Measurements from ENCODE around the gene MAEA. TPM values are rescaled to one million over a fixed set of nuclear protein-coding genes. Genes with fewer than 3 reads are reported as not detected.

MAEA gene
- total RNA-seq, 1 experiment from 2014 or later = 81.1 TPM

DNA sequence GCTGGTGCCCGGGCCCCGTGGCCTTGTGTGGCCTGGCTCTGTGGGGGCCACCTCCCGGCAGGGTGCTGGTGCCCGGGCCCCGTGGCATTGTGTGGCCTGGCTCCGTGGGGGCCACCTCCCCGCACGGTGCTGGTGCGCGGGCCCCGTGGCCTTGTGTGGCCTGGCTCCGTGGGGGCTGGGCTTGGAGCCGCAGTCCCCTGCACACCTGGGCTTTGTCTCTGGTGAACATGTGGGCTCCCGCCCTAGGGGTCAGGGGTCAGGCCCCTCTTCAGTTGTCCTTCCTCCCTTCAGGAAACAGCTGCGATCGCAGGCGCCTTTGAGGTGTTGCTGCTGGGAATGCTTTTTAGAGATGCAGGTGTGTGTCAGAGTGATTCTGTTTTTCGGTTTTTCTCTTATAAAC, 74.5 kb downstream of the MAEA start:
- no peak overlapping the region for H3K4me3 Mint-ChIP-seq (ENCODE audit: unreplicated experiment)
- no peaks in the 10 kb centered on the region for H3K27me3 ChIP-seq (replicated peaks; ENCODE audit: control insufficient read depth, insufficient read depth, low read length)
- peaks cover 33% of the 10 kb centered on the region for H3K36me3 Mint-ChIP-seq (ENCODE audit: insufficient read depth, unreplicated experiment)
- no peaks in the 10 kb centered on the region for H3K36me3 ChIP-seq (ENCODE audit: control insufficient read depth, insufficient read depth, low read length)
- ChIA-PET CTCF (interaction anchor here (1.3 kb wide), 1 partner anchor 8 kb away, joined by 6 read pairs; no protein-coding TSS in a partner anchor), POLR2A (no interaction called here)
- H3K27ac Mint-ChIP-seq (ENCODE audit: unreplicated experiment) = no peak overlapping the region
- H3K27me3 Mint-ChIP-seq (ENCODE audit: insufficient read depth, unreplicated experiment) = no peaks in the 10 kb centered on the region
- no peaks in the 10 kb centered on the region for H3K9me3 Mint-ChIP-seq (ENCODE audit: unreplicated experiment)
- no peaks in the 10 kb centered on the region for H3K4me1 ChIP-seq
- intact Hi-C loops (cut with micrococcal nuclease; ENCODE audit: unreplicated experiment) = no loop called here
- H3K4me1 Mint-ChIP-seq (ENCODE audit: low read depth, unreplicated experiment) = no peaks in the 10 kb centered on the region
- H3K9me3 ChIP-seq = no peaks in the 10 kb centered on the region
- no TSS peak for BruUV-seq (replicated peaks)
- DNase-seq = no peak
- TF ChIP-seq, protein P1, sequence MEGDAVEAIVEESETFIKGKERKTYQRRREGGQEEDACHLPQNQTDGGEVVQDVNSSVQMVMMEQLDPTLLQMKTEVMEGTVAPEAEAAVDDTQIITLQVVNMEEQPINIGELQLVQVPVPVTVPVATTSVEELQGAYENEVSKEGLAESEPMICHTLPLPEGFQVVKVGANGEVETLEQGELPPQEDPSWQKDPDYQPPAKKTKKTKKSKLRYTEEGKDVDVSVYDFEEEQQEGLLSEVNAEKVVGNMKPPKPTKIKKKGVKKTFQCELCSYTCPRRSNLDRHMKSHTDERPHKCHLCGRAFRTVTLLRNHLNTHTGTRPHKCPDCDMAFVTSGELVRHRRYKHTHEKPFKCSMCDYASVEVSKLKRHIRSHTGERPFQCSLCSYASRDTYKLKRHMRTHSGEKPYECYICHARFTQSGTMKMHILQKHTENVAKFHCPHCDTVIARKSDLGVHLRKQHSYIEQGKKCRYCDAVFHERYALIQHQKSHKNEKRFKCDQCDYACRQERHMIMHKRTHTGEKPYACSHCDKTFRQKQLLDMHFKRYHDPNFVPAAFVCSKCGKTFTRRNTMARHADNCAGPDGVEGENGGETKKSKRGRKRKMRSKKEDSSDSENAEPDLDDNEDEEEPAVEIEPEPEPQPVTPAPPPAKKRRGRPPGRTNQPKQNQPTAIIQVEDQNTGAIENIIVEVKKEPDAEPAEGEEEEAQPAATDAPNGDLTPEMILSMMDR (IDR thresholded peaks at IDR 0.05; ENCODE audit: insufficient read depth in 1 of 2, low read depth in 1 of 2, low read length in 1 of 2, severe bottlenecking in 1 of 2, unreplicated experiment in 1 of 2) = no peak
- no peak overlapping the region for H3K4me3 ChIP-seq (ENCODE audit: low read depth, low read length)

DNA sequence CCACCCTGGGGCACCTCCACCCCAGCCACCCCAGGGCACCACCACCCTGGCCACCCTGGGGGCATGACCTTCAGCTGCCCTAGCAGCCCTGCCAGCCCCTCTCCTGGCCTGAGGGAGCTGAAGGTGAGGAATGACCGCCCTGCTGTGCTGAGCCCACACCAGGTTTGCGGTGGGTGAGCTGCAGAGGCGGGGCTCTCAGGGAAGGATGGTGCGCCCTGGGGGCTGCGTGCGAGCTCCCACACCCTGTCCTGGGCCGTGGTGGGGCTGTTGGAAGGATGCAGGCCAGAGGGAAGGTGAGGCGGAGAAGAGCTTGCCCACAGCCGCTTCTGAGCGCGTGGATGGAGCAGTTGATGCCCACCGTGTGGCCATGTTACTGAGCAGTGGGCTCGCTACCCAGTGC, 75.1 kb downstream of the MAEA start:
- CTCF ChIA-PET = interaction anchor here (1.3 kb wide), 1 partner anchor 9 kb away, joined by 6 read pairs; no protein-coding TSS in a partner anchor
- Mint-ChIP-seq H3K4me3 (ENCODE audit: unreplicated experiment) (no peak overlapping the region), H3K9me3 (ENCODE audit: unreplicated experiment) (no peaks in the 10 kb centered on the region), H3K27ac (ENCODE audit: unreplicated experiment) (no peak overlapping the region), H3K4me1 (ENCODE audit: low read depth, unreplicated experiment) (no peaks in the 10 kb centered on the region), H3K36me3 (ENCODE audit: insufficient read depth, unreplicated experiment) (peaks cover 31% of the 10 kb centered on the region), H3K27me3 (ENCODE audit: insufficient read depth, unreplicated experiment) (no peaks in the 10 kb centered on the region)
- BruUV-seq (replicated peaks) = no TSS peak
- Histone ChIP-seq H3K4me3 (ENCODE audit: low read depth, low read length) (no peak overlapping the region), H3K27me3 (replicated peaks; ENCODE audit: control insufficient read depth, insufficient read depth, low read length) (no peaks in the 10 kb centered on the region), H3K4me1 (no peaks in the 10 kb centered on the region), H3K36me3 (ENCODE audit: control insufficient read depth, insufficient read depth, low read length) (no peaks in the 10 kb centered on the region), H3K9me3 (no peaks in the 10 kb centered on the region)
- POLR2A ChIA-PET = no interaction called here
- TF ChIP-seq, protein P1 (IDR thresholded peaks at IDR 0.05; ENCODE audit: insufficient read depth in 1 of 2, low read depth in 1 of 2, low read length in 1 of 2, severe bottlenecking in 1 of 2, unreplicated experiment in 1 of 2) = no peak
- intact Hi-C loops (cut with micrococcal nuclease; ENCODE audit: unreplicated experiment) = no loop called here
- DNase-seq = no peak

DNA sequence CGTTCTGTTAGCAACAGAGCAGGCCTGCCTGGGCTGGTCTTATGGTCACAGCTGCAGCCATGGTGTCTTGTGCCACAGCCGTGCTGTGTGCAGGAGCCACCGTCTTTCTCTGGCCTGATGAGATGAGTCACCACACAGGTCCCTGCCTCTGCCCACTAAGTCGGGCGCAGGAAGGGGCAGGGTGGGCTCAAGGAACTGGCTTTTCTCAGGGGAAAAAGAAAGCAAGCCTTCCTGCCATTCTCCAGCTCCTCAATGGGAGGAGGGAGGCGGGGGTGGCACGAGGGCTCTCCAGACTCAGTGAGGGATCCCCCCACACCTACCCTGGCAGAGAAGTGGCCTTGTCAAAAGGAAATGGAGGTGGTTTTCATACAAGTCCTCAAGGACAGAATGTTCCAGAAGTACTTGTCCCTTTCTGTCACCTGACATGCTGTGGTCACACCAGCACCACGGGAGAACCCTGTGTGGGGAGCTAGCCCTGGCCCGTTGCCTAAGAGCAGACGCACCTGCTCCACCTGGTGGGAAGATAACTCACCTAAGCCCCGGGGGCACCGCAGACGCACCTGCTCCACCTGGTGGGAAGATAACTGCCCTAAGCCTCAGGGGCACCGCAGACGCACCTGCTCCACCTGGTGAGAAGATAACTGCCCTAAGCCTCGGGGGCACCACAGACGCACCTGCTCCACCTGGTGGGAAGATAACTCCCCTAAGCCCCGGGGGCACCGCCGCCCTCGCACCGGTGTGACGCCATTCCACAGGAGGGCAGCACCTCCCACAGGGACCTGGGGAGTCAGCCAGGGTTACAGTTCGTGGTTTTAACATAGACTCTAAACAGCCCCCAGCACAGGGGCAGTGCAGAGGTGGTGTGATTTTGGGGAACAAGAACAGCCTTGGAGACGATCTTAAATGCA, 75.8 kb downstream of the MAEA start:
- no peaks in the 10 kb centered on the region for H3K27me3 Mint-ChIP-seq (ENCODE audit: insufficient read depth, unreplicated experiment)
- H3K4me3 Mint-ChIP-seq (ENCODE audit: unreplicated experiment) = no peak overlapping the region
- Histone ChIP-seq H3K36me3 (ENCODE audit: control insufficient read depth, insufficient read depth, low read length) (no peaks in the 10 kb centered on the region), H3K4me3 (ENCODE audit: low read depth, low read length) (no peak overlapping the region), H3K27me3 (replicated peaks; ENCODE audit: control insufficient read depth, insufficient read depth, low read length) (no peaks in the 10 kb centered on the region), H3K4me1 (no peaks in the 10 kb centered on the region), H3K9me3 (no peaks in the 10 kb centered on the region)
- CTCF ChIA-PET = interaction anchor here (1.0 to 1.3 kb wide), 2 partner anchors 9 to 254 kb away, joined by 6 read pairs; no protein-coding TSS in a partner anchor
- DNase-seq = peak; percentile 59 to 66
- H3K4me1 Mint-ChIP-seq (ENCODE audit: low read depth, unreplicated experiment) = no peaks in the 10 kb centered on the region
- intact Hi-C loops (cut with micrococcal nuclease; ENCODE audit: unreplicated experiment) = no loop called here
- no TSS peak for BruUV-seq (replicated peaks)
- H3K9me3 Mint-ChIP-seq (ENCODE audit: unreplicated experiment) = no peaks in the 10 kb centered on the region
- TF ChIP-seq, protein P1 (IDR thresholded peaks at IDR 0.05; ENCODE audit: insufficient read depth in 1 of 2, low read depth in 1 of 2, low read length in 1 of 2, severe bottlenecking in 1 of 2, unreplicated experiment in 1 of 2) = peak in 1 of 2 experiments; percentile 32
- peaks cover 30% of the 10 kb centered on the region for H3K36me3 Mint-ChIP-seq (ENCODE audit: insufficient read depth, unreplicated experiment)
- no peak overlapping the region for H3K27ac Mint-ChIP-seq (ENCODE audit: unreplicated experiment)
- POLR2A ChIA-PET = no interaction called here
